Suprapubic skin (tissue), 4 donors: ENCODE results near the gene ZBTB22. TPM values are rescaled to one million over a fixed set of nuclear protein-coding genes. Genes with fewer than 3 reads are reported as not detected.
A peak's percentile ranks its signal among the peaks of the same experiment; 100 is the strongest.
"Not testable (repeated sequence)": the region's sequence is repeated elsewhere in the genome, so short reads cannot be mapped to it uniquely, and the experiment has no call there.

Experiments
- DNase-seq, 2 donors: peaks; one replicate each; pipeline ENCODE4 v3.0.0-alpha.2; 2019; ENCODE audit warnings: low spot score in 2 of 2
- H3K27ac ChIP-seq: fragments of 200-600 bp; sonication (generic); one replicate; pipeline ENCODE4 v1.5.1; 2019
- H3K27me3 ChIP-seq: fragments of 200-600 bp; sonication (generic); one replicate; pipeline ENCODE4 v1.5.1; 2019
- H3K36me3 ChIP-seq: fragments of 200-600 bp; sonication (generic); one replicate; pipeline ENCODE4 v1.5.1; 2019
- H3K4me1 ChIP-seq: fragments of 200-600 bp; sonication (generic); one replicate; pipeline ENCODE4 v1.5.1; 2019
- H3K4me3 ChIP-seq: fragments of 200-600 bp; sonication (generic); one replicate; pipeline ENCODE4 v1.5.1; 2019; ENCODE audit warnings: mild to moderate bottlenecking
- H3K9me3 ChIP-seq: fragments of 200-600 bp; sonication (generic); one replicate; pipeline ENCODE4 v1.5.1; 2019
- CTCF ChIP-seq, 2 donors: fragments of 200-600 bp in 1 of 2; fragments of 450-650 bp in 1 of 2; sonication (generic) in 1 of 2; IDR thresholded peaks; one replicate each; pipeline ENCODE4 v1.5.1; 2016 to 2019; ENCODE audit warnings: antibody characterized with exemption in 2 of 2, mild to moderate bottlenecking in 1 of 2, moderate library complexity in 1 of 2
- EP300 ChIP-seq: sonication (generic); formaldehyde crosslinking; IDR thresholded peaks from one replicate; pipeline ENCODE4 v1.6.1; 2017; ENCODE audit warnings: antibody characterized with exemption
- POLR2A ChIP-seq, 2 donors: fragments of 450-650 bp; IDR thresholded peaks; one replicate each; pipeline ENCODE4 v1.6.1; 2017; ENCODE audit warnings: antibody characterized with exemption in 2 of 2, mild to moderate bottlenecking in 2 of 2, moderate library complexity in 2 of 2
- POLR2AphosphoS5 ChIP-seq, 3 donors: sonication (generic); formaldehyde crosslinking; IDR thresholded peaks; one replicate each; pipeline ENCODE4 v1.6.1; 2017; ENCODE audit warnings: antibody characterized with exemption in 3 of 3
- WGBS: methylation state at CpG from one replicate; pipeline ENCODE4 v1.1.5; 2018; 5-methylcytosine and 5-hydroxymethylcytosine counted together
- total RNA-seq, 4 donors: library from RNA; depleted of rRNA; stranded (reverse); fragments of >200 nt; gene quantifications; one replicate each; pipeline ENCODE4 v1.1.0, GENCODE V29; 2016

Gene ZBTB22
- total RNA-seq, 4 donors from 2014 or later: 32.1 to 36.8 (median 33.4) TPM

GRCh38 chr6:33356295-33356694, 38.8 kb upstream of the ZBTB22 start:
- Histone ChIP-seq H3K4me3 (no peak overlapping the region), H3K36me3 (no peaks in the 10 kb centered on the region), H3K9me3 (no peaks in the 10 kb centered on the region), H3K27ac (no peak overlapping the region), H3K27me3 (no peaks in the 10 kb centered on the region), H3K4me1 (no peaks in the 10 kb centered on the region)
- WGBS: 34% methylated on average over 3 of the region's 3 CpGs
- no peak for DNase-seq
- TF ChIP-seq EP300: no peak
- TF ChIP-seq POLR2A (IDR thresholded peaks at IDR 0.05): no peak
- TF ChIP-seq POLR2AphosphoS5 (IDR thresholded peaks at IDR 0.05): no peak
- no peak for TF ChIP-seq CTCF (IDR thresholded peaks at IDR 0.05)

GRCh38 chr6:33355860-33356259, 38.3 kb upstream of the ZBTB22 start:
- 56% methylated on average over 6 of the region's 6 CpGs for WGBS
- not testable (repeated sequence) for DNase-seq, H3K9me3 ChIP-seq, H3K4me1 ChIP-seq, H3K27me3 ChIP-seq, H3K27ac ChIP-seq, H3K4me3 ChIP-seq, H3K36me3 ChIP-seq

GRCh38 chr6:33347816-33348215, 30.3 kb upstream of the ZBTB22 start:
- Histone ChIP-seq H3K4me1 (peaks cover 14% of the 10 kb centered on the region), H3K27ac (no peak overlapping the region), H3K4me3 (no peak overlapping the region), H3K9me3 (no peaks in the 10 kb centered on the region), H3K27me3 (no peaks in the 10 kb centered on the region), H3K36me3 (no peaks in the 10 kb centered on the region)
- TF ChIP-seq POLR2AphosphoS5 (IDR thresholded peaks at IDR 0.05): no peak
- TF ChIP-seq POLR2A (IDR thresholded peaks at IDR 0.05): no peak
- no peak for TF ChIP-seq CTCF (IDR thresholded peaks at IDR 0.05)
- TF ChIP-seq EP300: no peak
- WGBS: 97% methylated on average over 5 of the region's 5 CpGs
- no peak for DNase-seq

- not testable (repeated sequence) for DNase-seq, H3K27ac ChIP-seq
- WGBS: 71% methylated on average over 5 of the region's 5 CpGs
These were observed 29.4 kb upstream of the ZBTB22 start for GRCh38 chr6:33346972-33347371.

GRCh38 chr6:33344701-33345697, 27.5 kb upstream of the ZBTB22 start:
- 20% methylated on average over 21 of the region's 22 CpGs for WGBS
- Histone ChIP-seq H3K9me3 (no peaks in the 10 kb centered on the region), H3K4me3 (peak overlapping the region; percentile 3), H3K4me1 (peaks cover 14% of the 10 kb centered on the region), H3K27me3 (no peaks in the 10 kb centered on the region), H3K27ac (no peak overlapping the region), H3K36me3 (no peaks in the 10 kb centered on the region)
- TF ChIP-seq EP300: no peak
- peak; percentile 47 to 54 for TF ChIP-seq CTCF (IDR thresholded peaks at IDR 0.05)
- DNase-seq: peak; percentile 87 to 89

More at GRCh38 chr6:33346972-33347371, 29.4 kb upstream of the ZBTB22 start:
- not testable (repeated sequence) for H3K9me3 ChIP-seq, H3K27me3 ChIP-seq, H3K4me3 ChIP-seq, H3K36me3 ChIP-seq
- H3K4me1 ChIP-seq: peaks cover 14% of the 10 kb centered on the region

- Histone ChIP-seq H3K27ac (no peak overlapping the region), H3K4me3 (no peak overlapping the region), H3K27me3 (no peaks in the 10 kb centered on the region), H3K36me3 (no peaks in the 10 kb centered on the region), H3K4me1 (peaks cover 14% of the 10 kb centered on the region), H3K9me3 (no peaks in the 10 kb centered on the region)
- 83% methylated on average over 6 of the region's 6 CpGs for WGBS
- no peak for TF ChIP-seq CTCF (IDR thresholded peaks at IDR 0.05)
- no peak for TF ChIP-seq POLR2A (IDR thresholded peaks at IDR 0.05)
- TF ChIP-seq EP300: no peak
- no peak for TF ChIP-seq POLR2AphosphoS5 (IDR thresholded peaks at IDR 0.05)
- no peak for DNase-seq
These were observed 26.5 kb upstream of the ZBTB22 start for GRCh38 chr6:33343953-33344611.

GRCh38 chr6:33343606-33343952, 26.0 kb upstream of the ZBTB22 start:
- H3K36me3 ChIP-seq, H3K27me3 ChIP-seq, H3K27ac ChIP-seq, DNase-seq, H3K9me3 ChIP-seq, H3K4me3 ChIP-seq: not testable (repeated sequence)
- peaks cover 14% of the 10 kb centered on the region for H3K4me1 ChIP-seq
- WGBS: 94% methylated on average over 6 of the region's 7 CpGs
